ENCODE results near the gene HNF4A. TPM values are rescaled to one million over a fixed set of nuclear protein-coding genes. Genes with fewer than 3 reads are reported as not detected.

Gene HNF4A
- total RNA-seq, 2 experiments from 2014 or later = not detected

DNA sequence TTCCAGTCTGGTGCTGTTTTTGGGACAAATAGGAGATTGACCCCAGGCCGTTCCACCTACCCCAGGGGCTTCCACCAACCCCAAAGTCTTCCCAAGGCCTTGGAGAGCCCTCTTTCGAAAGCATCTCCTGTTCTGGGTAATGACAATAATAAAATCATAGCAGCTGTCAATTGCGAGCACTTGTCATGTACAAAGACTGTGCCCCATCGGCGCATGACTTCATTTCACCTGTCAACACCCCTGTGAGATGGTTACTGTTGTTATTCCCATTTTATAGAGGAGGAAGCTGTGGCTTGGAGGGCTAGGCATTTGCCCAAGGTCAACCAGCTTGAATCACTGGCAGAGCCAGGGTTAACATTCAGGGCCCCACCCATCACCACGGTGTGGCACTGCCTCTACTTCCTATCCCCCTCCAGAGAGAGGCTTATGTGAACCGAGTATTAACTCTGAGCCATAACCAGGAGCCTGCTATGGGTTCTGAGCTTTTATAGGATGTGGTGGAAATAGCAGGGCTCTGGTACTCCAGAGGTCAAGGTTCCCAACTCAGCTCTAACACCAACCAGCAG is 51.2 kb downstream of the HNF4A start:
- no peak for DNase-seq
- H3K27me3 ChIP-seq (ENCODE audit: control insufficient read depth in 1 of 2, insufficient read depth in 2 of 2, low read length in 2 of 2) = no peaks in the 10 kb centered on the region
- H3K36me3 ChIP-seq (ENCODE audit: insufficient read depth, low read length) = no peaks in the 10 kb centered on the region
- TF ChIP-seq, protein P1, sequence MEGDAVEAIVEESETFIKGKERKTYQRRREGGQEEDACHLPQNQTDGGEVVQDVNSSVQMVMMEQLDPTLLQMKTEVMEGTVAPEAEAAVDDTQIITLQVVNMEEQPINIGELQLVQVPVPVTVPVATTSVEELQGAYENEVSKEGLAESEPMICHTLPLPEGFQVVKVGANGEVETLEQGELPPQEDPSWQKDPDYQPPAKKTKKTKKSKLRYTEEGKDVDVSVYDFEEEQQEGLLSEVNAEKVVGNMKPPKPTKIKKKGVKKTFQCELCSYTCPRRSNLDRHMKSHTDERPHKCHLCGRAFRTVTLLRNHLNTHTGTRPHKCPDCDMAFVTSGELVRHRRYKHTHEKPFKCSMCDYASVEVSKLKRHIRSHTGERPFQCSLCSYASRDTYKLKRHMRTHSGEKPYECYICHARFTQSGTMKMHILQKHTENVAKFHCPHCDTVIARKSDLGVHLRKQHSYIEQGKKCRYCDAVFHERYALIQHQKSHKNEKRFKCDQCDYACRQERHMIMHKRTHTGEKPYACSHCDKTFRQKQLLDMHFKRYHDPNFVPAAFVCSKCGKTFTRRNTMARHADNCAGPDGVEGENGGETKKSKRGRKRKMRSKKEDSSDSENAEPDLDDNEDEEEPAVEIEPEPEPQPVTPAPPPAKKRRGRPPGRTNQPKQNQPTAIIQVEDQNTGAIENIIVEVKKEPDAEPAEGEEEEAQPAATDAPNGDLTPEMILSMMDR (IDR thresholded peaks at IDR 0.05) = no peak
- Mint-ChIP-seq H3K36me3 (ENCODE audit: low read depth) (no peaks in the 10 kb centered on the region), H3K27ac (no peak overlapping the region), H3K27me3 (peaks cover 12% of the 10 kb centered on the region), H3K4me1 (ENCODE audit: low read depth) (no peaks in the 10 kb centered on the region), H3K9me3 (no peaks in the 10 kb centered on the region), H3K4me3 (no peak overlapping the region)
- no peak for ATAC-seq (ENCODE audit: poor library complexity)
- ChIA-PET POLR2A (interaction anchor here (0.6 kb wide), 1 partner anchor 301 kb away, joined by 4 read pairs; no protein-coding TSS in a partner anchor), CTCF (no interaction called here)
- H3K4me3 ChIP-seq (ENCODE audit: low read length) = no peak overlapping the region
- no peak overlapping the region for H3K27ac ChIP-seq (ENCODE audit: low read depth in 1 of 2, low read length in 2 of 2)
- H3K4me1 ChIP-seq (ENCODE audit: insufficient read depth, low read length) = no peaks in the 10 kb centered on the region
- intact Hi-C loops (cut with DNase I, micrococcal nuclease) = no loop called here
- H3K9me3 ChIP-seq (ENCODE audit: control insufficient read depth in 1 of 2, insufficient read depth in 1 of 2, low read length in 2 of 2) = no peaks in the 10 kb centered on the region

DNA sequence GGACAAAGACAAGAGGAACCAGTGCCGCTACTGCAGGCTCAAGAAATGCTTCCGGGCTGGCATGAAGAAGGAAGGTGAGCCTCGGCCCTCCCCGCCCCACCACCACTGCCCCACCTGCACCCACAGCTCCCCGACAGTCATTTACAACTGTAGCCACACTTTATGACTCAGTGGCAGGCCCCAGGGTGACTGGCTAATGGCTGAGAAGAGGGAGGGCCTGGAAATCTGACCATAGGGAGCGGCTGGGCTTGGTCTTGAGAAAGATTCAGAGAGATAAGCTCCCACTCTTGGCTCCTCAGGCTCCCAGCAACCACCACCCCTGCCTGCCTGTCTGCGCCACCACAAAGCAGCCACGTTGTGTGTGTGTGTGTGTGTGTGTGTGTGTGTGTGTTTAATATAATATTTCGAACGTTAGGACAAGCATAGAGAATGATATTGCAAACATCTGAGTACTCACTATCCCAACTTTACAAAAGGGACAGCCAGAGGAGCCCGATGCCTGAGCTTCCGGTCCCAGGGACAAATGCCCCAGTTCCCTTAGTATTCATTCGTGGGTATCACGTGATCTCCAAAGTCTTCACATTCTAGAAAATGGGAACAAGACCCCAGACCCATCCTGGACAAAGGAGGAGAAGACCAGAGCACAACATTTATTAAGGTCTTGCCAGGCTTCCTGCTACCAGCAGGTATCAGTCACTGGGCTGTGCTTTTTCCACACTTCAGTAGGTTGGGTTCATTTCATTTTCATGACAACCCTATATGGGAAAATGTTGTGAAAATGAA is 52.1 kb downstream of the HNF4A start:
- CTCF ChIA-PET = no interaction called here
- TF ChIP-seq, protein P1 (IDR thresholded peaks at IDR 0.05) = no peak

DNA sequence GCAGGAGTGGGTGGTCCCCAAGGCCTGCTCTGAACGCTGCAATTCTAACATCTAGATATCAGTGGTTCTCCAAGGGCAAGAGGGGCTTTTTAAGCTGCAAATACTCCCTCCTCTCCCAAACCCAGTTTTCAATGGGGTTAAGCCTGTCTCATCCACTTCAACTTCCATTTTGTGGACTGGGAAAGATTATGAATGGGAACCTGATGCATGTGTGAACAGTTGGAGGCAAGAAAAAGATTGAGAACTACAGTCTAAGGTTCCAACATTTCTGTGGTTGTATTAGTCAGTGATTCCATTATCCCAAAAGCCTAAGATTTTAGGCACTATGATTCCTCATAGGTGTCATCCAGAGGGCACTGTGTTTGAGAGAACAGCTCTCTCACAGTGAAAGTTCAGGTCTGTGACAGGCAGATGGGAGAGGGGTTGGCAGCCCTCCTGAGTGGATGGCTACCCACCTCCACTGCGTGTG is 53.7 kb downstream of the HNF4A start:
- H3K4me1 Mint-ChIP-seq (ENCODE audit: low read depth) = no peaks in the 10 kb centered on the region
- TF ChIP-seq, protein P1 (IDR thresholded peaks at IDR 0.05) = no peak
- no peaks in the 10 kb centered on the region for H3K36me3 Mint-ChIP-seq (ENCODE audit: low read depth)
- no peak overlapping the region for H3K27ac Mint-ChIP-seq
- no peaks in the 10 kb centered on the region for H3K9me3 Mint-ChIP-seq
- H3K4me3 ChIP-seq (ENCODE audit: low read length) = no peak overlapping the region
- H3K9me3 ChIP-seq (ENCODE audit: control insufficient read depth in 1 of 2, insufficient read depth in 1 of 2, low read length in 2 of 2) = no peaks in the 10 kb centered on the region
- no peak overlapping the region for H3K27ac ChIP-seq (ENCODE audit: low read depth in 1 of 2, low read length in 2 of 2)
- peaks cover 13% of the 10 kb centered on the region for H3K27me3 Mint-ChIP-seq
- ATAC-seq (ENCODE audit: poor library complexity) (no peak), DNase-seq (no peak)
- POLR2A ChIA-PET = no interaction called here
- H3K4me3 Mint-ChIP-seq = no peak overlapping the region
- CTCF ChIA-PET = no interaction called here
- H3K27me3 ChIP-seq (ENCODE audit: control insufficient read depth in 1 of 2, insufficient read depth in 2 of 2, low read length in 2 of 2) = no peaks in the 10 kb centered on the region
- intact Hi-C loops (cut with DNase I, micrococcal nuclease) = no loop called here
- H3K36me3 ChIP-seq (ENCODE audit: insufficient read depth, low read length) = no peaks in the 10 kb centered on the region
- no peaks in the 10 kb centered on the region for H3K4me1 ChIP-seq (ENCODE audit: insufficient read depth, low read length)

More for the DNA sequence above, 52.1 kb downstream of the HNF4A start:
- H3K9me3 ChIP-seq (ENCODE audit: control insufficient read depth in 1 of 2, insufficient read depth in 1 of 2, low read length in 2 of 2) = no peaks in the 10 kb centered on the region
- no peak overlapping the region for H3K27ac ChIP-seq (ENCODE audit: low read depth in 1 of 2, low read length in 2 of 2)
- H3K4me1 ChIP-seq (ENCODE audit: insufficient read depth, low read length) = no peaks in the 10 kb centered on the region
- H3K27me3 ChIP-seq (ENCODE audit: control insufficient read depth in 1 of 2, insufficient read depth in 2 of 2, low read length in 2 of 2) = no peaks in the 10 kb centered on the region
- H3K27ac Mint-ChIP-seq = no peak overlapping the region
- ATAC-seq (ENCODE audit: poor library complexity) (no peak), DNase-seq (no peak)
- H3K36me3 Mint-ChIP-seq (ENCODE audit: low read depth) = no peaks in the 10 kb centered on the region
- no peaks in the 10 kb centered on the region for H3K4me1 Mint-ChIP-seq (ENCODE audit: low read depth)
- POLR2A ChIA-PET = no interaction called here
- H3K9me3 Mint-ChIP-seq = no peaks in the 10 kb centered on the region
- peaks cover 13% of the 10 kb centered on the region for H3K27me3 Mint-ChIP-seq
- no peak overlapping the region for H3K4me3 ChIP-seq (ENCODE audit: low read length)
- no peaks in the 10 kb centered on the region for H3K36me3 ChIP-seq (ENCODE audit: insufficient read depth, low read length)
- intact Hi-C loops (cut with DNase I, micrococcal nuclease) = no loop called here
- H3K4me3 Mint-ChIP-seq = no peak overlapping the region

Measured in CD4-positive, alpha-beta T cell (primary cell).